Fibroblast of the conjunctiva (primary cell): ENCODE data around the gene ENSA.
"Not testable (repeated sequence)": the region's sequence is repeated elsewhere in the genome, so short reads cannot be mapped to it uniquely, and the experiment has no call there.

ENCODE experiments used
- DNase-seq: peaks from one replicate; pipeline ENCODE4 v3.0.0-alpha.2; 2010; ENCODE audit warnings: low read depth

Gene ENSA

GRCh38 chr1:150580966-150581365 is 48.4 kb downstream of the ENSA start:
- not testable (repeated sequence) for DNase-seq

GRCh38 chr1:150579945-150580642 is 49.3 kb downstream of the ENSA start:
- DNase-seq: no peak

- DNase-seq: peak; percentile 93
These were observed 50.1 kb downstream of the ENSA start, which contains the start of gene MCL1 for GRCh38 chr1:150579110-150579944. Gene MCL1, minus strand, starts transcription at chr1:150579610. Its CDS starts 80 bp downstream, at chr1:150579530.

- DNase-seq: peak; percentile 88
These were observed 50.9 kb downstream of the ENSA start for GRCh38 chr1:150578272-150579109.

- no peak for DNase-seq
These were observed 51.7 kb downstream of the ENSA start for GRCh38 chr1:150577557-150578271.

DNA sequence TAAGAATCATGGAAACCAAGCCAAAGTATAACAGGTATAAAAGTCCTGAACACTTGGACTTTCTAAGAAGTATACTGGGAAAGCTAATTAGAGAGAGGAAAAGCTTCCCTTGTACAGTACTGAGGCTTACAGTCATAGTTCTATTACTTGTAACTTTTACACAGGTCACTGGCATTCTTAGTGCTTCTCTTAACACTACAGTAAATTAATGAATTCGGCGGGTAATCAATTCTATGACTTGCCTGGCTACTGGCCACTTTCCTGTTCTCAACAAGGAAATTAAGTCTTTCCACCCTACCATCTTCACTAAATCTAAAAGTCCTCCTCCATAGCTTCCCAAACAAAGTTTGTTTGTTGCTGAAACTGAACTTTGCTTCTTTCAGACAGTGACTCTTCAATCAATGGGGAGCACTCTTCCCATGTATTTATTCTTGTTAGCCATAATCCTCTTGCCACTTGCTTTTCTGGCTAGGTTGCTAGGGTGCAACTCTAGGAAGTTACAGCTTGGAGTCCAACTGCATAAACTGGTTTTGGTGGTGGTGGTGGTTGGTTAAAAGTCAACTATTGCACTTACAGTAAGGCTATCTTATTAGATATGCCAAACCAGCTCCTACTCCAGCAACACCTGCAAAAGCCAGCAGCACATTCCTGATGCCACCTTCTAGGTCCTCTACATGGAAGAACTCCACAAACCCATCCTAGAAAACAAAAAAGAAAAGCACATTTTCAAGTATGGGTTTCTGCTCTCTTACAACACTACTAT is 52.4 kb downstream of the ENSA start:
- DNase-seq: no peak

GRCh38 chr1:150576367-150576711 is 53.1 kb downstream of the ENSA start:
- no peak for DNase-seq

DNA sequence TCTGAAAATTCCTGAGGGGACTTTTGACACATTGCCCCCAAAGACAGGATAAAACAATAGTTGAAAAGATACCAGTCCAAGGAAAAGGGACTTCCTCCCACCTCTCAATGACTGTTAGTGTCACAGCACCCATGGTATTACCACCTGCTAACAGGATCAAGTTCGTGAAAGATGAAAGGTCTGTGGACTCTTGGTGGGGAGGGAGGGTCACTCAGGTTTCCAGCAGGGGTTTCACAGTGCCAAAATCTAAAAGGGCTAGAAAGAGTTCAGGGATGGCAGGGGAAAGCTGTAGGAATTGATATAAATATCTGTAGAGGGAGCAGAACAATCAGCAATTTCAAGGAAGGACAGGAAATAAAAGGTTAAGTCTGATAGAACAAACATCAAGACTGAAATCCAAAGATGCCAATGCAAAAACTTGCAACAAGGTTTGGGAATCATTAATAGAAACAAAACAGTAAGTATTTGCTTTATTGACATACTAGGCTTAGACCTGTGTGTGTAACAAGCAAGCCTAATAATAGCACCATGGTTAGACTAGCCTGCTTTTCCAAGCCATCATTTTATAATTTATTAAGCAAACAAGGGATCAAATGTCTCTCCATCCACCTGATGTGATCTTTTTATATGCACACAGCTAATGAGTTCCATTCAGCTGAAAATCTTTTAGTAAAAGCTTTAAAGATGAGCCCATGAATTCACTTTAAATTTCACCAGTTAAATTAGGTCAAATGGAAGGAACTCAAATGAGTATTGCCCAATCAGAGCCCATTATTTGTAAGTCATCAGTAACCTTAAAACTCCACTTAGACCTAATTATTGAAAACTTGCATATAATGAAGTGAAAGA is 53.7 kb downstream of the ENSA start:
- DNase-seq: no peak

- DNase-seq: no peak
These were observed 54.3 kb downstream of the ENSA start for GRCh38 chr1:150575072-150575489.

- no peak for DNase-seq
These were observed 54.9 kb downstream of the ENSA start for GRCh38 chr1:150574260-150575071.

- DNase-seq: not testable (repeated sequence)
These were observed 55.8 kb downstream of the ENSA start for GRCh38 chr1:150573648-150574071.

- no peak for DNase-seq
These were observed 56.3 kb downstream of the ENSA start for GRCh38 chr1:150572918-150573647.
